Stimulated activated CD8-positive, alpha-beta memory T cell treated with anti-CD3 and anti-CD28 coated beads, Interleukin-12 subunit alpha, Interleukin-12 subunit beta, amount 100 ng/mL, for 24 hours (primary cell): ENCODE results near the gene BICC1.
"Not testable (repeated sequence)": the region's sequence is repeated elsewhere in the genome, so short reads cannot be mapped to it uniquely, and the experiment has no call there.

Experiments used
- DNase-seq: peaks from one replicate; pipeline ENCODE4 v3.0.0-alpha.2; 2020; ENCODE audit errors: extremely low read depth

BICC1 gene

GRCh38 chr10:58856508-58857240 is 344.0 kb downstream of the BICC1 start:
- DNase-seq = no peak

GRCh38 chr10:58857251-58857805 is 344.7 kb downstream of the BICC1 start:
- DNase-seq = no peak

DNA sequence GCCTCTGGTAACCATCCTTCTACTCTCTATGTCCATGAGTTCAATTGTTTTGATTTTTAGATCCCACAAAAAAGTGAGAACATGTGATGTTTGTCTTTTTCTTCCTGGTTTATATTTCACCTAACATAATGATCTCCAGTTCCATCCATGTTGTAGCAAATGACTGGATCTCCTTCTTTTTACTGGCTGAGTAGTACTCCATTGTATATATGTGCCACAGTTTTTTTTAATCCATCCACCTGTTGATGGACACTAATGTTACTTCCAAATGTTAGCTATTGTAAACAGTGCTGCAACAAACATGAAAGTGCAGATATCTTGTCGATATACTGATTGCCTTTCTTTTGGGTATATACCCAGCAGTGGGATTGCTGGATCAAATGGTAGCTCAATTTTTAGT is 345.5 kb downstream of the BICC1 start:
- not testable (repeated sequence) for DNase-seq

- DNase-seq = no peak
Observed at GRCh38 chr10:58859526-58859925, 346.9 kb downstream of the BICC1 start.

DNA sequence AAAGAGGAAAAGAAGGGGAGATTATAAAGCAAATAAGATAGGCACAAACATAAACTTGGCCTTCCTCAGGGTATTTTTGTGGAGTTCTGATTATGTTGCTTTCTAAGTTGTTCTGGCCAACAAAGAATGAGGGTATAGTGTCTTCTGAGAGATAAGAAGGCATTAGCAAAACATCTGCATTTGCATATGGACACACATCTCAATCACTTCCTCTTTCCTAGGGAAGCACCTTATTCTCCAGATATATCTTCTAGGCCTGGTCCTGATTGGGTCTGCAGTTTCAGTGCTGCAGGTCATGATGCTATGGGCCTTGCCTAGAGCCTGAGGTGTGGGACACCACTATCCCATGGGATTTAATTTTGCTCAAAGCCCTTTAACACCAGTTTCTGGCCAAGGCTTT is 355.0 kb downstream of the BICC1 start:
- no peak for DNase-seq

GRCh38 chr10:58868736-58869435 is 356.2 kb downstream of the BICC1 start:
- DNase-seq = no peak

DNA sequence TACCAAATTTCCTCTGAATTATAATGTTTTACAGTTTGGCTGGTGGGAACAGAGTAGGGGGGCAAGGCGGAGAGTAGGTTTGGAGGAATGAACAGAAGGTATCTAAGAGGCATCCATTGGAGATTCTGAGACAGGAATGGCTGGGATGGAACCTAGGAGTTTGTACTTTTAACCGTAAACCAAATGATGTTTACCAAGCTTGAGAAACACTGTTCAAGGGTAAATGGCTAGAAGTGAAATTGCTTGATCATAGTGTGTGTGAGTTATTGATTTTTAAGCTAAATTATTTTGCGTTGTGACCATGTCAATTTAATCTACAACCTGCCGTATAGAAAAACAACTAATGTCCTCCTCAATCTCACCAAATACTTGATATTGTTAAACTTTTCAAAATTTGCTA is 357.4 kb downstream of the BICC1 start:
- DNase-seq = no peak

DNA sequence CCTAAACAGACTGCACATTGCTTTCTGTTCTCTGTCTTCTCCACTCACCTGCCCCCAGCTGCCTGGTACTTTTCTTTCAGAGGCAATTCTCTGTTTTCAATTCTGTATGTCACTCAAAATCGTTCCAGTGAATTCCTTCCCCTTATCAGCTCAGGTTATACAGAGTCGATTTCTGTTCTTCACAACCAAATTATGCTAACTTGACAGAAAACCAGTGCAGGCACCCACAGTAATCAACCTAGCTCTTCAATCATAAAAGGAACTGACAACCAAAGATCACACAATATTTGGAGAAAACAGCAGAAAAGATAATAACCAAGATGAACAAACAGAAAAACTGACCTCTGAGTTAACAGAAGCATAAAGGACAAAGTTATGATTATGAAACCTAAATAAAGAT is 360.5 kb downstream of the BICC1 start:
- no peak for DNase-seq
